T-helper 1 cell treated with Interleukin-12 subunit alpha and Interleukin-12 subunit beta and Interleukin-4 antibody, amounts not matched to agents 30 μg/mL and 1 μg/mL, for 36 hours (primary cell): ENCODE results near the gene OR11L1.

Experiments used
- H3K27ac Mint-ChIP-seq: one replicate; pipeline ENCODE4 v1.8.0; 2021; ENCODE audit warnings: mild to moderate bottlenecking, mixed read lengths
- H3K27me3 Mint-ChIP-seq: one replicate; pipeline ENCODE4 v1.8.0; 2021; ENCODE audit warnings: low read depth, mixed read lengths
- H3K36me3 Mint-ChIP-seq: one replicate; pipeline ENCODE4 v1.8.0; 2021; ENCODE audit warnings: low read depth, mixed read lengths
- H3K4me1 Mint-ChIP-seq: one replicate; pipeline ENCODE4 v1.8.0; 2021; ENCODE audit warnings: low read depth, mixed read lengths
- H3K4me3 Mint-ChIP-seq: one replicate; pipeline ENCODE4 v1.8.0; 2021; ENCODE audit warnings: mild to moderate bottlenecking, moderate library complexity, mixed read lengths
- H3K9me3 Mint-ChIP-seq: one replicate; pipeline ENCODE4 v1.8.0; 2021; ENCODE audit warnings: mixed read lengths

The OR11L1 gene

GRCh38 chr1:247845011-247845692 is 3.5 kb upstream of the OR11L1 start:
- Mint-ChIP-seq H3K9me3 (no peaks in the 10 kb centered on the region), H3K36me3 (no peaks in the 10 kb centered on the region), H3K27ac (no peak overlapping the region), H3K27me3 (no peaks in the 10 kb centered on the region), H3K4me1 (no peaks in the 10 kb centered on the region), H3K4me3 (no peak overlapping the region)

- Mint-ChIP-seq H3K27me3 (no peaks in the 10 kb centered on the region), H3K4me3 (no peak overlapping the region), H3K36me3 (no peaks in the 10 kb centered on the region), H3K27ac (no peak overlapping the region), H3K9me3 (no peaks in the 10 kb centered on the region), H3K4me1 (no peaks in the 10 kb centered on the region)
Observed at GRCh38 chr1:247843411-247843810, 1.7 kb upstream of the OR11L1 start.

GRCh38 chr1:247840818-247841217 is 878 bp downstream of the OR11L1 start:
- Mint-ChIP-seq H3K9me3 (no peaks in the 10 kb centered on the region), H3K4me3 (no peak overlapping the region), H3K27me3 (no peaks in the 10 kb centered on the region), H3K36me3 (no peaks in the 10 kb centered on the region), H3K4me1 (no peaks in the 10 kb centered on the region), H3K27ac (no peak overlapping the region)

- Mint-ChIP-seq H3K27ac (no peak overlapping the region), H3K9me3 (no peaks in the 10 kb centered on the region), H3K36me3 (no peaks in the 10 kb centered on the region), H3K27me3 (no peaks in the 10 kb centered on the region), H3K4me1 (no peaks in the 10 kb centered on the region), H3K4me3 (no peak overlapping the region)
Observed at GRCh38 chr1:247833601-247834000, 8.1 kb downstream of the OR11L1 start.

- Mint-ChIP-seq H3K27ac (no peak overlapping the region), H3K9me3 (no peaks in the 10 kb centered on the region), H3K4me1 (no peaks in the 10 kb centered on the region), H3K36me3 (no peaks in the 10 kb centered on the region), H3K27me3 (no peaks in the 10 kb centered on the region), H3K4me3 (no peak overlapping the region)
Observed at GRCh38 chr1:247829656-247830055, 12.0 kb downstream of the OR11L1 start.

- Mint-ChIP-seq H3K4me1 (no peaks in the 10 kb centered on the region), H3K27ac (no peak overlapping the region), H3K4me3 (no peak overlapping the region), H3K36me3 (no peaks in the 10 kb centered on the region), H3K27me3 (no peaks in the 10 kb centered on the region), H3K9me3 (no peaks in the 10 kb centered on the region)
Observed at GRCh38 chr1:247825362-247825761, 16.3 kb downstream of the OR11L1 start.

- Mint-ChIP-seq H3K4me3 (no peak within 1 kb of the TSS), H3K27me3 (no peaks in the 10 kb centered on the region), H3K9me3 (no peaks in the 10 kb centered on the region), H3K4me1 (no peaks in the 10 kb centered on the region), H3K27ac (no peak within 1 kb of the TSS), H3K36me3 (no peaks in the 10 kb centered on the region)
Observed at GRCh38 chr1:247824023-247824422, 17.7 kb downstream of the OR11L1 start, which contains the start of gene OR14A16. Gene OR14A16, minus strand, starts transcription at chr1:247824119. Its CDS starts 8,390 bp downstream, at chr1:247815729.

GRCh38 chr1:247822060-247822459 is 19.6 kb downstream of the OR11L1 start:
- Mint-ChIP-seq H3K36me3 (no peaks in the 10 kb centered on the region), H3K27ac (no peak overlapping the region), H3K27me3 (no peaks in the 10 kb centered on the region), H3K4me1 (no peaks in the 10 kb centered on the region), H3K9me3 (no peaks in the 10 kb centered on the region), H3K4me3 (no peak overlapping the region)

GRCh38 chr1:247812637-247813036 is 29.1 kb downstream of the OR11L1 start:
- no peak overlapping the region for H3K27ac Mint-ChIP-seq
- H3K4me3 Mint-ChIP-seq, result no peak overlapping the region
- H3K27me3 Mint-ChIP-seq, result no peaks in the 10 kb centered on the region
- no peaks in the 10 kb centered on the region for H3K36me3 Mint-ChIP-seq
- H3K4me1 Mint-ChIP-seq, result no peaks in the 10 kb centered on the region
- no peaks in the 10 kb centered on the region for H3K9me3 Mint-ChIP-seq

GRCh38 chr1:247797518-247797917 is 44.2 kb downstream of the OR11L1 start:
- H3K36me3 Mint-ChIP-seq, result no peaks in the 10 kb centered on the region
- H3K27ac Mint-ChIP-seq, result no peak overlapping the region
- no peaks in the 10 kb centered on the region for H3K4me1 Mint-ChIP-seq
- no peaks in the 10 kb centered on the region for H3K9me3 Mint-ChIP-seq
- no peak overlapping the region for H3K4me3 Mint-ChIP-seq
- H3K27me3 Mint-ChIP-seq, result no peaks in the 10 kb centered on the region
